T-helper 1 cell (primary cell): ENCODE results near the gene COA5.
A peak's percentile ranks its signal among the peaks of the same experiment; 100 is the strongest.

ENCODE experiments used
- DNase-seq, 5 donors: peaks; one replicate each; pipeline ENCODE4 v3.0.0-alpha.2; 2012 to 2020

COA5 gene

DNA sequence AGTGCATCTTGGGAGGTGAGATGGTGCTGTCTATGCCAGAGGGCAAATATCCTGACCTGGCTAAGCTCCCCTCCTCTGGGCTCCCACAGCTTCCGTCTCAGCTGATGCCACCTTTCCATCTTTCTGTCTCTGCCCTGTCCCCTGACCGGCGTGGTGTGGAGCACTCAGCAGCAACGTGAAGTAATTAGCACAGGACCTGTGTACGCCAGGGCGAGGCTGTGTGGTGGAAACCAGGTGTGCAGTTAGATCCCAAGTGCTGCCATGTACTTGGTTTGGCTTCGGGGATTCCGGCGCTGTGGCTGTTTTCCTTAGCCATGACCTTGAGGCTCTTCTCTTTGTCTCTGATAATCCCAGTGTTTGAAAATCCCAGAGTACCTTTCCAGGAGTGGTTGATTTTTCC, 36.5 kb downstream of the COA5 start:
- DNase-seq = no peak

GRCh38 chr2:98571121-98571701, 37.1 kb downstream of the COA5 start:
- DNase-seq = no peak

DNA sequence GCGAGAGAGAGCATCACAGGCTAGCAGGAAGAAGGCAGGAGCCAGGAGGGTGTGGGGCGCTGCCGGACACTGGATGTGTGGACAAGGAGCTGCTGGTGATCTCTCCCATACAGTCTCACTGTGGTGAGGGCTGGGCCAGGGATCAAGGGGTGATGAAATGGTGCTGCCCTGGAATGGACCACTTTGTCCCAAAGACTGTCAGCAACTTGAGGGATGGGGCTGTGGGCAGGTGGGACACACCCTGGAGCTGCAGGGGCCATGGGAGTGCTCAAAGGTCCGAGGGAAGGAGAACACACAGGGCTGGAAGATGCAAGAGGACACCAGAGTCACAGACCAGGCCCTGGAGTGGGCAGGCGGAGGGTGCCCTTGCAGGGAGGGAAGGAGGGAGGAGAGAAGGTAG, 38.0 kb downstream of the COA5 start:
- DNase-seq = no peak

DNA sequence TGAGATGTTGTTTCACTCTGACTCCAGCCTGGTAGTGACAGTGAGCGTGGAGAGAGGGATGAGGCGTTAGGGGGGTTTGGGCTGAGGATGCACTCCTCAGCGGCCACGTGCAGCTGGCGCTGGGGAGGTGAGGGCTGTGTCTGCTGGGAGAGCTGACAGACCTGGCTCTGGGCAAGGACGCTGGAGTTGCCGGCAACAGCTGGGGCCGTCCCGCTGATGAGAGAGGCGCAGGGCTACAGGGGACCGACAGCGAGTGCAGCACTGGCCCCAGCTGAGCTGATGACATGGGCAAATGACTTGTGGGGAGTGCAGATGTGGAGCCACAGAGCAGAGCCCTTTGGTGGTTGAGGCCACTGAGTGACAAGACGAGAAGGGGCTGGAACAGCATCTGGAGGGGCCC, 38.4 kb downstream of the COA5 start:
- no peak for DNase-seq

GRCh38 chr2:98569197-98569793, 39.0 kb downstream of the COA5 start:
- DNase-seq = peak; percentile 26 to 69 (median 53)

DNA sequence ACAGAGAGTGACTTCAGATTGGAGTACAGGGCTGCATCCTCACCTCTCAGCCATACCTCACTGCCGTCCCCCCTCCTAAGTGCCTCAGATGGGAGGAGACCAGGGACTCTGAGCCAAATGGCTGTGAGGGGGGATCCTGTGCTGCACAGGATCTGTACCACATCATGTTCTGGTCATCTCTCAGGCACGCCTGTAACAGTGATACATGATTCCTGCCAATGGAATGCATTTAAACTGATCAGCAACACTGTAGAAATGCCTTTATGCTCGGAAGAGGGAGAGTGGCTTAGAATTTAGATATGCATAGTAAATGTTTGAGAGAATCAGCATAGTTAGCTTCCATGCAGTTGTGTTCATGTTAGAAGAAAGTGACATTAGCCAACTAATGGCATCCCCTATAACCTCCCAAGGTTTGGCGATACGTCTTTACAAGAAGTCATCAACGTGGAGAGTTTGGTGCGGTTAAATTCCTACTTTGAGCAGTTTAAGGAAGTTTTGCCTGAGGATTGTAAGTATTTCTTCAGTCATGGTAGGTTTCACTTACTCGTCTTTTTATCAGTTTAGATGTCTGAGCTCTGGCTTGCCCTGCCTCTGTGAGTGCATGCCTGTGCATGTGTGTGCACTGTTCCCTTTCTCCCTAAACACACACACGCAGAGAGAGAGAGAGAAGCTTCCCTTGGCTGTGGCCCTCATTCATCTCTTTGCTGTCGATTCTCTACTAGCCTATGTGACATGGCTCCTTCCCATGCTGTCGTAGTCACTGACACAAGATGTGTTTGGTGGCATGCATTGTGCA, 40.0 kb downstream of the COA5 start:
- DNase-seq = no peak

DNA sequence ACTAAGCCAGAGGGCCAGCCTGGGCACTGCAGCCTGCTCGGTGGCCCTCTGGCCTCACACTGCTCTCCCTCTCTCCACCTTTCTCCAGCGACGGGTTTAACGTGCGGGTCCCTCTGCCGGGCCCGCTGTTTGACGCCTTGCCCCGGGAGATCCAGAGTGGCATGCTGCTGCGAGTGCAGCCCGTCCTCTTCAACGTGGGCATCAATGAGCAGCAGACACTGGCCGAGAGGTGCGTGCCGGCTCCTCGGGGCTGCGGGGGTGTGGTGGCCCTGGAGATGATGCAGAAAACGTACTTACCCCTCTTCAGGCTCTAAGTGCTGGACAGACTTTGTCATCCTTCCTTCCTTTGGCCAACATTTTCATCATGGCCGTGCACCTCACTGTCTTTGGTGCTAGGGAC, 42.4 kb downstream of the COA5 start:
- DNase-seq = no peak

DNA sequence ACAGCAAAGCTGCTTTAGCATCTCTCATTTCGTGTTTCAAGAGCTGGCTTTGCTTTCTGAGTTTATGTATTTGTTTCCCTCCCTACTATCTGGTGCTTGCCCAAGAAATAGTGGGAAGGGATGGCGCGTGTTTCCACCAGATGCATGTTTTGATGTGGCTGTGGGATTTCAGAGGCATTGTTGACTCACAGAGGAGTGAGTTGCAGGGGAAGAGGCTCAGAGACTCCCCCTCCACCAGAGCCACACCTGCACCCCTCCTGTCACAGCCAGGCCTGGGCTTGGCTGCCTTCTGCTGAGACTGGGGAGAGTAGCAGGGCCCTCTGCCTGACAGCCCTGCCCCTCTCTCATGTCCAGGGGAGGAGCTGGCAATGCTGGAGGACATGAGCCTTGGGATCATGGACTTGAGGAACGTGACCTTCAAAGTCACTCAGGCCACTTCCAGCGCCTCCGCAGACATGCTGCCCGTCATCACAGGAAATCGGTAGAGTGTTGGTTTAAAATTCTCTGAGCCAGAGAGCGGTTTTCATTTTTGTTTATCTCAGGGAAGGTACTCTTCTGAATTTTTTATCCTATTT, 42.9 kb downstream of the COA5 start:
- DNase-seq = no peak

DNA sequence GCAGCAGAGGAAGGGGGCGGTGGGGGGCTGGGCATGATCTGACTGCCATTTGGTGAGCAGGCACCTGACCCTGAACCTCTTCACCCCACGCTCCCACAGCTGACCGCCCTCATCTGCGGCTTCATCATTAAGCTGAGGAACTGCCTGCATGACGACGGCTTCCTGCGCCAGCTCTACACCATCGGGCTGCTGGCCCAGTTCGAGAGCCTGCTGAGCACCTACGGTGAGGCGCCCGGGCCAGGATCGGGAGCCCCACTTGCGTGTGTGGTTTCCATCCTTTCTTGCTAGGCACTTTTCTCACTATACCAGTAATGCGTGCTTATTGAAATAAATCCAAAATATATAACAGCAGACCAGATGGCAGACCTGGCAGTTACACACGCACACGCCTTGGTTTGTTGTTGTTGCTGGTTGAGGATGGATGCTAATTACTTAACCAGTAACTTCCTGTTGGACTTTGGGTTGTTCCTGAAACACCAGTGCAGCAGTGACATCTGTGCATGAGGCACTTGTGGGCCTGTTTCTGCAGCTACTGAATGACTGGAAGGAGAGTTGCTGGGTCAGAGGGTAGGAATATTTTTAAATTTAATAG, 43.7 kb downstream of the COA5 start:
- no peak for DNase-seq

DNA sequence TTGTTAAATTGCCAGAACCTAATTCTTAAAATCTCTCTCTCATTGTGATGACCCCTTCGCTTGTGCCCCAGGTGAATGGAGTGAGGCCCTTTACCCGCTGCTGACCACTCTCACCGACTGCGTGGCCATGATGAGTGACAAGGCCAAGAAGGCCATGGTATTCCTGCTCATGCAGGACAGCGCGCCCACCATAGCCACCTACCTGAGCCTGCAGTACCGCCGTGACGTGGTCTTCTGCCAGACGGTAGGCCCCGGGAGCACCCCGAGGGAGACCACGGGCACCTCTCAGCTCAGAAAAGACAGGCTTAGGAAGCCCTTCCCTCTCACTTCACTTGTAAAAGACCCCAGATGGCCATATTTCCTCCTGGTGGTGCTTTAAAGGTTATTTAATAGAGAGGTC, 44.9 kb downstream of the COA5 start:
- DNase-seq = no peak

- DNase-seq = no peak
Measured at GRCh38 chr2:98561902-98562695, 46.2 kb downstream of the COA5 start.

DNA sequence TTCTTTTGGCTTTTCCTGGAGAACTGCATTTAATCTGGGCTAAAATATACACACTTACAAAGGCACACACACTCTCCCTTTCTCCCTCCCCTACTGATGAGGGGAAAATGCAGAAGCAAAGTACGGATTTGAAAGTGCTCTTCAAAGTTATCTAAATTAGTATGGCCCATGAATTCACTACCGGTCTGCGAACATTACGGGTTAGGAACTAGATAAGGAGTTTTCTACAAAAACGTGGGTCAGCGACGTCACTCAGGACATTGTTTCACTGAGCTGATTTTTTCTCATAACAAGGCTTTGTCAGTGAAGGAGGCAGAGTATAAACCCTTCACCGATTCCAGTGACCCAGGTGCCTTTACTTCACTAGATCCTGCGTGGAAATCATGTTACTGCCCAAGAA, 47.3 kb downstream of the COA5 start:
- DNase-seq = no peak

DNA sequence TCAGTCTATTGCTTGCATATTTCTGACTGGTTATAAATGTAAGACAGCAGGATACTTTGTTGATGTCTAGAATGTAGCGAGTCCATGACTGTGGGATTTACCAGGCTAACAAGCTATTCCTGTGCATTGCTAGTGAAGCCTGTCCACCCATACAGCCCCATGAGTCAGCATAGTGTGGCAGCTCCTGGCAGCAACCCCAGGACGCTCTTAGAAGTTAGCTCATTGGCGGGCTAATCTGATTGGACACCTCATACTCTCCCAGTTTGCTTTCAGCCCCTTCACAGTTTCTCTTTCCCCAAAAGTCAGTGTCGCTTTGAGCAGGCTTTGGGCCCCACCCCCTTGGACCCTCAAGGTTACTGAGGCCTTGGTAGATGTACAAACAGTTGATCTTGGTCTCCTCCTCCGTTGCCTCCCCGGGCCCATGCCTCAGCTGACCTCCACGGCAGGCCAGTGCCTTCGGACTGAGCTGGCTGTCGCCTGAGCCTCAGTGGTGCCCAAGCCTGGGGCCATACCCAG, 48.0 kb downstream of the COA5 start:
- no peak for DNase-seq

GRCh38 chr2:98559581-98559980, 48.7 kb downstream of the COA5 start:
- no peak for DNase-seq

DNA sequence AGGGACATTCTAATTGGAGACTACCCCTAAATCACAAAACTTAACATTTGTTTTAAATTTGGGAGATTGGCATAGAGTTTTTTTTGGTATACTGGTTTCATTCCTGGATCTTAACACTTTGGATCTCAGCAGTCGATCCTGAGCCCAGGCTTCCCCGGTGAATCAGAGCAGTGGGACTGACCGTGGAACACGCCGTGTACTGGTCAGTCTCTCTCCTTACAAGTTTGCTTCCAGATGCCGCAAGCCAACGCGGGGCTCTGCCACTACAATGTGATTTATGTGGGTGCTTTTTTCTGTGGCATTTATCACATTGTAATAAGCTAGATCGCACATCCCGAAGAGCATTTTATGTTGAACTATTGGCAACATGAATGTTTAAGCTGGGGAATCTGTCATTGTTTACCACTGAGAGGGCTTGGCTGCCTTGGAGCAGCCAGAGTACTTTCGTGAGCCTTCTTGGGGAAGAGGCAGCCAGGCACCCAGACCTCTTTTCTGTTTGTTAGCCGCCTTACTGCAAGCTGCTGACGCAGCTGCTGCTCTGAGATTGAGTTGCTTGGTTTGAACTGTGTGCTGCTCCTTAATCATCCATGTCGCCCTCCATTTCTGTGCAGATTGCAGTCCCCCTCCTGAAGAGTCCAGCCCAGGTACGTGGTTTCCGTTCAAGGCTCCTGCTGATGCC, 49.3 kb downstream of the COA5 start:
- DNase-seq = no peak

DNA sequence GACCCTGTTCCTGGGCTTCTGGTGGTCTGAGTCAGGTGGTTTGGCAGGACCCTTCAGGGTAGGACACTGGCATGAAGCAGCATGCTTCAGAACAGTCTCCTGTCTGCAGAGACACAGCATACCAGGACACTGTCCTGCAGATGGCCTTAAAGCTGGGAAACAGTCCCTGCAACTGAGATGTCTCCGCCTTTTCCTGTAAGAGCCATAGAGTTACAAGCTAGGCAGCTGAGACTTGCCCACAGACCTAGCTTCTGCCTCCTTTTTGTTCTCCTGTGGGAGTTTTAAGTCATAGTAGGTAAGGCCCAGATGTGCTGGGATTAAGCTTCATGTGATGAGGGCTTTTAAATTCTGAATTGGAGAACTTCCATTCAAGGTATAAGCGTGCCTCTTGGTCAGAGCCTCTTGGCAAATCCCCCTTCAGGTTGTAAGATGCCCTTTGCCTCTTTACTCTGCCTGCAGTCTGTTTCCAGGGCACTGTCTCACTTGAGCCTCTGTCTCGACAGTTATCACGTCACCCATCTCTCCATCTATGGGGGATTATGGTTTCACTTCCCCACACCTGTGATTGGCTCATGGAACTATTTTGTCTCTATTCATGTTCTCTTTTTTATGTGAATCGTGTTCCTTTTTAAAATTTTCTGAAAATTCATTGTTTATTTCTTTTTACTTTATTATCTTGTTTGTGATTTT, 51.8 kb downstream of the COA5 start:
- no peak for DNase-seq

DNA sequence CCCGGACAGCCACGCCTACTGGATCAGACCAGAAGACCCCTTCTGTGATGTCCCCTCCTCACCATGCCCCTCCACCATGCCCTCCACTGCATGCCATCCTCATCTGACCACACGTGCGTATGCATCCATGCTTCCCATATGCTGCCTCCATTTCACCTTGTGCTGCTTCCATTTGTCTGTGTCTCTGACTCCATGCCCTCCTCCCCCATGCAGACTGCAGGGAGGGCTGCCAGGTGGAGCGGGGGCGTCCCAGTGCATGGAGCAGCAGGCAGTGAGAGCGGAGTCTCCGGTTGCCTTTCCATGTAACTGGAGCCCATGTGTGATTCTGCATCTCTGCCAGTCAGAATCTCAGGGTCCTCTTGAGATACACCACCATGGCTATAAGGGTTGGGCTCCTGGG, 52.6 kb downstream of the COA5 start:
- DNase-seq = no peak

DNA sequence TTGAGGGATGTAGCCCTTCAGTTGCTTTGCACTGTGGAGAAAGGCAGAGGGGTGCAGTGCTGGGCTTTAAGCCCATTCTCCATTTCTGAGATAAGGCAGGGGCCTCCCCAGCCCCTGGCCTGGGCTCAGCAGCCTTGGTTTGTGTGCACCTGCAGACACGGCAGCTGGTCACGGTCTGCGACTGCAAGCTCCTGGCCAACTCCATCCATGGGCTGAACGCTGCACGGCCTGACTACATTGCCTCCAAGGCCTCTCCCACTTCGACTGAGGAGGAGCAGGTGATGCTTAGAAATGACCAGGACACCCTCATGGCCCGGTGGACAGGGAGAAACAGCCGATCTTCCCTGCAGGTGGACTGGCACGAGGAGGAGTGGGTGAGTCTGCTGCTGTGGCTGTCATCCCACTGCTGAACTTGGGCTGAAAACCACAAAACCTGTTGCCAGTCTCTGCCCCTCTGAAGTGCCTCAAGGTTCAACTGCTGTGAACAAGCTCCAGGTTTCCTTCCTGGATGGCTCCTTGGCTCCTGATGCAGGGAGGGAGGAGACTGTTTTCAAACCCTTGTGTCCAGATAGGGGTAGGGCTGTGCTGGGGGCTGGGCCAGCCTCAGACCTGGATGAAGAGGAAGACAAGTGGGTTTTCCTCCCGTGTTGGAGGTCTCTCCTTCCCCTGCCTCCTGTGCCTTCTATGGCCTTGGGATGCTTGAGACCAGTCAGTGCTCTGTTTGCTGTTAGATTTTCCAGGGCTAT, 54.0 kb downstream of the COA5 start:
- no peak for DNase-seq

GRCh38 chr2:98552499-98553179, 55.7 kb downstream of the COA5 start:
- no peak for DNase-seq

- DNase-seq = peak in 1 of 5 donors; percentile 52
Measured at GRCh38 chr2:98551316-98551715, 57.0 kb downstream of the COA5 start.
